Ovary (tissue), 3 donors: ENCODE data around the gene ATP1A3.

Experiments used
- EP300 ChIP-seq: sonication (generic); formaldehyde crosslinking; IDR thresholded peaks from one replicate; pipeline ENCODE4 v1.6.1; 2017; ENCODE audit warnings: antibody characterized with exemption
- POLR2A ChIP-seq: fragments of 450-650 bp; IDR thresholded peaks from one replicate; pipeline ENCODE4 v1.6.1; 2017; ENCODE audit warnings: antibody characterized with exemption, mild to moderate bottlenecking, moderate library complexity
- TF ChIP-seq, protein P1 (sequence below), 3 donors: fragments of 450-650 bp in 2 of 3; fragments of 200-600 bp in 1 of 3; IDR thresholded peaks; one replicate each; pipeline versions ENCODE4 v1.5.1 to v1.8.0; 2016 to 2022; ENCODE audit warnings: antibody characterized with exemption in 3 of 3, mild to moderate bottlenecking in 1 of 3
- donor health status: DM: no; HTN: no; CAD: no.

DNA sequence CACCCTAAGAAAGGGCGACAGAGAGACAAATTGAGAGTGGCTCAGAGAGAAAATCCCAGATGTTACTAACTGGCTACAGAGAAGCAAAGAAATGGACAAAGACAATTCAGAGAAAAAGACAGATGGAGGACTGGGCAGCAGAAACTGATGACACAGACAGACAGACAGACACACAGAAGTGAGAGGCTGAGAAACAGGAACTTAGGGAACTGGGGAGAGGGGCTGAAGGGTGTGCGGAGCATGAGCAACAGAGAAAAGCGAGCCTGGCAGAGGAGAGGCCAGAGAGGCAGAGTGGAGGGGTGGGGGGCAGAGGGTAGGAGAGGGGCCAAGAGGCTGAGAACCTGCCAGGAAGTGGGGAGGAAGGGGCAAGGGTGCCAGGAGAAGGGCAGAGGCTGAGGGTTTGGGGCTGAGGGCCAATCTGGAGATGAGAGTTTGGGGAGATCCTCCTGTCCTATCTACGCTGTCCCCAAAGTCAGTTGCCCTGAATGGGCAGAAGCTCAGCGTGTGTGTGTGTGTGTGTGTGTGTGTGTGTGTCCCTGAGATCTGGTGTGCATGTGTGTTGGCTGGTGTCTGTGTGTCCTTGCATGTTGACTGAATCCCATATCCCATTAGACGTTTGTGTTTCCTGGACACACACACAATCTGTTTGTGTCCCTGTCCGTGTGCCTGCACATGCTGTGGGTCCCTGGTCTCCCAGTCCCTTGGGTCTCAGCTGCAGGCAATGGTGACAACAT is 60.2 kb downstream of the ATP1A3 start:
- no peak for TF ChIP-seq POLR2A
- TF ChIP-seq, protein P1, sequence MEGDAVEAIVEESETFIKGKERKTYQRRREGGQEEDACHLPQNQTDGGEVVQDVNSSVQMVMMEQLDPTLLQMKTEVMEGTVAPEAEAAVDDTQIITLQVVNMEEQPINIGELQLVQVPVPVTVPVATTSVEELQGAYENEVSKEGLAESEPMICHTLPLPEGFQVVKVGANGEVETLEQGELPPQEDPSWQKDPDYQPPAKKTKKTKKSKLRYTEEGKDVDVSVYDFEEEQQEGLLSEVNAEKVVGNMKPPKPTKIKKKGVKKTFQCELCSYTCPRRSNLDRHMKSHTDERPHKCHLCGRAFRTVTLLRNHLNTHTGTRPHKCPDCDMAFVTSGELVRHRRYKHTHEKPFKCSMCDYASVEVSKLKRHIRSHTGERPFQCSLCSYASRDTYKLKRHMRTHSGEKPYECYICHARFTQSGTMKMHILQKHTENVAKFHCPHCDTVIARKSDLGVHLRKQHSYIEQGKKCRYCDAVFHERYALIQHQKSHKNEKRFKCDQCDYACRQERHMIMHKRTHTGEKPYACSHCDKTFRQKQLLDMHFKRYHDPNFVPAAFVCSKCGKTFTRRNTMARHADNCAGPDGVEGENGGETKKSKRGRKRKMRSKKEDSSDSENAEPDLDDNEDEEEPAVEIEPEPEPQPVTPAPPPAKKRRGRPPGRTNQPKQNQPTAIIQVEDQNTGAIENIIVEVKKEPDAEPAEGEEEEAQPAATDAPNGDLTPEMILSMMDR (IDR thresholded peaks at IDR 0.05): no peak
- TF ChIP-seq EP300: no peak
